ENCODE data around the gene CCDC40.

CCDC40 gene

DNA sequence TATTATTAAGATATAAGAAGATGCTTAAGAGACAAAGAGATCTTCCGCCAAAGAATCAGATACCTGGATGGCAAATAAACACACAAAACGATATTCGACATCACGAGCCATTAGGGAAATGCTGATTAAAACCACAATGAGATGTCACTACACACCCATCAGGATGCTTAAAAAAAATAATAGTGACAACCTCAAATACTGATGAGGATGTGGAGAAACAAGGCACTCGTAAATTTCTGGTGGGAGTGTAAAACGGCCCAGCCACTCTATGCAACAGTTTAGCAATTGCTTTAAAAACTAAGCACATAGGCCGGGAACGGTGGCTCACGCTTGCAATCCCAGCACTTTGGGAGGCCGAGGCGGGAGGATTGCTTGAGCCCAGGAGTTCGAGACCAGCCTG, 40.2 kb upstream of the CCDC40 start:
- TF ChIP-seq FOXP2 (optimal IDR thresholded peaks at IDR 0.05; ENCODE audit: borderline replicate concordance, extremely low read depth, extremely low read length, insufficient read depth) (no peak), POLR2AphosphoS5 (IDR thresholded peaks at IDR 0.05; ENCODE audit: low read depth, low read length) (no peak), TAF1 (IDR thresholded peaks at IDR 0.05; ENCODE audit: borderline replicate concordance, insufficient read depth, low read length) (no peak), SIN3A (IDR thresholded peaks at IDR 0.05; ENCODE audit: borderline replicate concordance, insufficient read depth, low read length) (no peak)
- TF ChIP-seq, protein P1, sequence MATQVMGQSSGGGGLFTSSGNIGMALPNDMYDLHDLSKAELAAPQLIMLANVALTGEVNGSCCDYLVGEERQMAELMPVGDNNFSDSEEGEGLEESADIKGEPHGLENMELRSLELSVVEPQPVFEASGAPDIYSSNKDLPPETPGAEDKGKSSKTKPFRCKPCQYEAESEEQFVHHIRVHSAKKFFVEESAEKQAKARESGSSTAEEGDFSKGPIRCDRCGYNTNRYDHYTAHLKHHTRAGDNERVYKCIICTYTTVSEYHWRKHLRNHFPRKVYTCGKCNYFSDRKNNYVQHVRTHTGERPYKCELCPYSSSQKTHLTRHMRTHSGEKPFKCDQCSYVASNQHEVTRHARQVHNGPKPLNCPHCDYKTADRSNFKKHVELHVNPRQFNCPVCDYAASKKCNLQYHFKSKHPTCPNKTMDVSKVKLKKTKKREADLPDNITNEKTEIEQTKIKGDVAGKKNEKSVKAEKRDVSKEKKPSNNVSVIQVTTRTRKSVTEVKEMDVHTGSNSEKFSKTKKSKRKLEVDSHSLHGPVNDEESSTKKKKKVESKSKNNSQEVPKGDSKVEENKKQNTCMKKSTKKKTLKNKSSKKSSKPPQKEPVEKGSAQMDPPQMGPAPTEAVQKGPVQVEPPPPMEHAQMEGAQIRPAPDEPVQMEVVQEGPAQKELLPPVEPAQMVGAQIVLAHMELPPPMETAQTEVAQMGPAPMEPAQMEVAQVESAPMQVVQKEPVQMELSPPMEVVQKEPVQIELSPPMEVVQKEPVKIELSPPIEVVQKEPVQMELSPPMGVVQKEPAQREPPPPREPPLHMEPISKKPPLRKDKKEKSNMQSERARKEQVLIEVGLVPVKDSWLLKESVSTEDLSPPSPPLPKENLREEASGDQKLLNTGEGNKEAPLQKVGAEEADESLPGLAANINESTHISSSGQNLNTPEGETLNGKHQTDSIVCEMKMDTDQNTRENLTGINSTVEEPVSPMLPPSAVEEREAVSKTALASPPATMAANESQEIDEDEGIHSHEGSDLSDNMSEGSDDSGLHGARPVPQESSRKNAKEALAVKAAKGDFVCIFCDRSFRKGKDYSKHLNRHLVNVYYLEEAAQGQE (IDR thresholded peaks at IDR 0.05; ENCODE audit: insufficient read depth in 1 of 2, low read depth in 2 of 2, low read length in 2 of 2): no peak

DNA sequence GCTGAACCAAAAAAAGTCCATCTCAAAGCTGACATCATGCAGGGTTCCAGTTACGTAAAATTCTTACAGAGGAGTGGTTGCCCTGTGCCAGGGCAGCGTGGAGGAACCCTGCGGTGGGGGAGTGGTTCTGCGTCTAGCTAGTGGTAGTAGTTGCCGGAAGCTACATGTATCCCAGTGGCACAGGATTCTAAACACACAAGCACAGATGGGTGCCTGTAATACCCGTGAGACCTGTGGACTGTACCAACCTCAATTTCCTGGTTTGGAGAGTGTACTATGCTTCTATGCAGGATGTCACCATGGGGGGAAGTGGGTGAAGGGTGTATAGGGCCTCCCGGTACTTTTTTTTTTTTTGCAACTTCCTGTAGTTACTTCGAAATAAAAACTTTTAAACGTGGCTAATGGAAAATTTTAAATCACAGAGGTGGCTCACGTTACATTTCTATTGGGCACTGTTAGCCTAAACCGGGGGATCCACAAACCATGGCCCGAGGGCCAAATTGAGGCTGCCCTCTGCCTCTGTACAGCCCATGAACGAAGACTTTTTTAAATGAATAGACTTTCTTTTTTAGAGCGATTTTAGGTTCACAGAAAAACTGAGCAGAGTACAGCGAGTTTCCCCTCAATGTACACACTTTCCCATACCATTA, 39.3 kb upstream of the CCDC40 start:
- TF ChIP-seq POLR2AphosphoS5 (IDR thresholded peaks at IDR 0.05; ENCODE audit: low read depth, low read length): no peak
- no peak for TF ChIP-seq TAF1 (IDR thresholded peaks at IDR 0.05; ENCODE audit: borderline replicate concordance, insufficient read depth, low read length)
- TF ChIP-seq FOXP2 (optimal IDR thresholded peaks at IDR 0.05; ENCODE audit: borderline replicate concordance, extremely low read depth, extremely low read length, insufficient read depth): no peak
- TF ChIP-seq, protein P1 (IDR thresholded peaks at IDR 0.05; ENCODE audit: insufficient read depth in 1 of 2, low read depth in 2 of 2, low read length in 2 of 2): no peak
- no peak for TF ChIP-seq SIN3A (IDR thresholded peaks at IDR 0.05; ENCODE audit: borderline replicate concordance, insufficient read depth, low read length)

DNA sequence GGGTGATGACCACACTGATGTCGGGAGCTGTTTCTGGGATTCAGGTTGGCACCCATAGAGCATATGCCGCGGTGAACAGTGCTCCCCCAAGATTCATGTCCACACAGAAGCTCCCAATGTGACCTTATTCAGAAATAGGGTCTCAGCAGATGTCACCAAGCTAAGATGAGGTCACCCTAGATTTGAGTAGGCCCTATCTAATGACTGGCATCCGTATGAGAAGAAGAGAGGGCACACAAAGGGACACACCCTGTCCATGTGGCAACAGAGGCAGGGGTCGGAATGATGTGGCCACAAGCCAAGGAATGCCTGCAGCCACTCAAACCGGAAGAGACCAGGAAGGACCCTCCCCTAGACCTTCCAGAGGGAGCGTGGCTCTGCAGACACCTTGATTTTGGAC, 36.3 kb upstream of the CCDC40 start:
- TF ChIP-seq TAF1 (IDR thresholded peaks at IDR 0.05; ENCODE audit: borderline replicate concordance, insufficient read depth, low read length): no peak
- no peak for TF ChIP-seq SIN3A (IDR thresholded peaks at IDR 0.05; ENCODE audit: borderline replicate concordance, insufficient read depth, low read length)
- no peak for TF ChIP-seq POLR2AphosphoS5 (IDR thresholded peaks at IDR 0.05; ENCODE audit: low read depth, low read length)
- TF ChIP-seq FOXP2 (optimal IDR thresholded peaks at IDR 0.05; ENCODE audit: borderline replicate concordance, extremely low read depth, extremely low read length, insufficient read depth): no peak
- TF ChIP-seq, protein P1 (IDR thresholded peaks at IDR 0.05; ENCODE audit: insufficient read depth in 1 of 2, low read depth in 2 of 2, low read length in 2 of 2): no peak

DNA sequence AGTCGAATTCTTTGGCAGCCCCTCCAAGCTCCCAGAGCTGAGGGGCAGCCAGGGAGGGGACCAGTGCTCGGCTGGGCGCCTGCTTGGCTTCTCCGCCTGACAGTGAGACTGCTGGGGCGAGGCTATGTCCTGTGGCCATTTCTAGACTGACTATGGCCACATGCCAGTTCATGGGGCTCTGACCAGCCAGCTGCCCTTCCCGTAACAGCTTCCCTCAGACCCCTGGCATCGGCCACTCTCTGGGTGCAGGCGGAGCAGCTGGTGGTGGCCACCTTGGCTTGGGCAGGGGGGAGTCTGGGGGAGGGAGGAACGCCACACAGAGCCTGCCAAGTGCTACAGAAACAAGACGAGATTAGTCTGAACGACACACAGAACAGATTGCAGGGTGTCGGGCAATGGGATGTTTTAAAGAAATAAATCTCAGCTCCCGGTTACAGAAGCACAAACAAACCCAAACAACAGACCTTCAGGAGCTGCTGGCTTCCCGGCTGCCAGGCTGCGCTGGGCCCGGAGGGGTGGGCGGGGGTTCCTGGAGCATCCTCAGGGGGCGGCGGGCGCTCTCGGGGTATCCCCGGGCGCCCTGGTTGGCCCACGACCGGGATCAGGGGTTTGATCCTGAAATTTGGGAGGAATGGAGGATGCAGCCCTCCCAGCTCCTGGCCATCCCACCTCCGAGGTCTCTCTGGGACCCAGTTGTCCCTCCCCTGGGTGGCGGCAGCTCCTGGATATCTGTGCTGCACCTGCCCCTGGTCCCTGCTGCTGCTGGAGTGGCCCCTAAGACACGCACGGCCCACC, 35.3 kb upstream of the CCDC40 start:
- TF ChIP-seq FOXP2 (optimal IDR thresholded peaks at IDR 0.05; ENCODE audit: borderline replicate concordance, extremely low read depth, extremely low read length, insufficient read depth): no peak
- TF ChIP-seq, protein P1 (IDR thresholded peaks at IDR 0.05; ENCODE audit: insufficient read depth in 1 of 2, low read depth in 2 of 2, low read length in 2 of 2): no peak
- TF ChIP-seq SIN3A (IDR thresholded peaks at IDR 0.05; ENCODE audit: borderline replicate concordance, insufficient read depth, low read length): no peak

Data from PFSK-1 (cell line).